HG03103 (cell line): ENCODE measurements around the gene ITGB6.

Experiments
- ATAC-seq: cut with Tn5 transposase; IDR thresholded peaks from one replicate; pipeline ENCODE4 v1.9.1; 2021; ENCODE audit warnings: low read depth; ENCODE audit not compliant: unreplicated experiment

ITGB6 gene, protein sequence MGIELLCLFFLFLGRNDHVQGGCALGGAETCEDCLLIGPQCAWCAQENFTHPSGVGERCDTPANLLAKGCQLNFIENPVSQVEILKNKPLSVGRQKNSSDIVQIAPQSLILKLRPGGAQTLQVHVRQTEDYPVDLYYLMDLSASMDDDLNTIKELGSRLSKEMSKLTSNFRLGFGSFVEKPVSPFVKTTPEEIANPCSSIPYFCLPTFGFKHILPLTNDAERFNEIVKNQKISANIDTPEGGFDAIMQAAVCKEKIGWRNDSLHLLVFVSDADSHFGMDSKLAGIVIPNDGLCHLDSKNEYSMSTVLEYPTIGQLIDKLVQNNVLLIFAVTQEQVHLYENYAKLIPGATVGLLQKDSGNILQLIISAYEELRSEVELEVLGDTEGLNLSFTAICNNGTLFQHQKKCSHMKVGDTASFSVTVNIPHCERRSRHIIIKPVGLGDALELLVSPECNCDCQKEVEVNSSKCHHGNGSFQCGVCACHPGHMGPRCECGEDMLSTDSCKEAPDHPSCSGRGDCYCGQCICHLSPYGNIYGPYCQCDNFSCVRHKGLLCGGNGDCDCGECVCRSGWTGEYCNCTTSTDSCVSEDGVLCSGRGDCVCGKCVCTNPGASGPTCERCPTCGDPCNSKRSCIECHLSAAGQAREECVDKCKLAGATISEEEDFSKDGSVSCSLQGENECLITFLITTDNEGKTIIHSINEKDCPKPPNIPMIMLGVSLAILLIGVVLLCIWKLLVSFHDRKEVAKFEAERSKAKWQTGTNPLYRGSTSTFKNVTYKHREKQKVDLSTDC

DNA sequence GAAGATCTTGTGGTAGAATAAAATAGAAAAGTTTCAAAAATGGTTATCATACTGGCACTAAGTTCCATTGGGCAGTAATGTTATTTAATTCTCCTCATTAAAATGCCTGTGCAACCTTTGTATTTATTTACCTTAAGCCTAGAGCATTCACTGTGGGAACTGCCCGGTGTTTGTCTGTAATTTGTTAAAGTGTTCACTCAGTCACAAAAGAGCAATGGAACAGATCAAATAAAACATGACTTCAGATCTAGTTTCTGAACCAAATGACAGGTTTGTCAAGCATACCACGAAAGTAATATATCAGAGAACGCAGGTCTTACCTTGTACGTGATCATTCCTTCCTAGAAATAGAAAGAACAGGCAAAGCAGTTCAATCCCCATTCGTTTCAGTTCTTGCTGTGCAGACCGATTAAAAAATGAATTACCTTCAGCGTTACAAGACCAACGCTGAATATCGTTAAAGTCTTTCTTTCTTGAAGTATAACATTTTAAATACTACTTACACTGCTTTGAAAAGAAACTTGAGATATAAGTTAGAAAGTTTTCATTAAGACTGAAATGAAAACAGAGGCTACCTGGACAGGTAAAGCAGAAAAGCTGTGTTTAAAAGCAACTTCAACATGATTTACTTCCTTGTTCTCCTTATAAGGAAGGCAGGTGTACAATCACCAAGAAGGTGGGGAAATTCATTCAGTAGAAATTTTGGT is at the start of gene ITGB6:
Gene ITGB6 (minus strand): TSS at position 590 of the 707 bp plus-strand sequence. CDS start 209 bp downstream, at position 381.
- no peak for ATAC-seq

- no peak for ATAC-seq
Measured at GRCh38 chr2:160247296-160248035, 47.4 kb upstream of the ITGB6 start.

- ATAC-seq, result no peak
Measured at GRCh38 chr2:160246356-160246755, 46.3 kb upstream of the ITGB6 start.

- no peak for ATAC-seq
Measured at GRCh38 chr2:160245614-160246155, 45.6 kb upstream of the ITGB6 start.

DNA sequence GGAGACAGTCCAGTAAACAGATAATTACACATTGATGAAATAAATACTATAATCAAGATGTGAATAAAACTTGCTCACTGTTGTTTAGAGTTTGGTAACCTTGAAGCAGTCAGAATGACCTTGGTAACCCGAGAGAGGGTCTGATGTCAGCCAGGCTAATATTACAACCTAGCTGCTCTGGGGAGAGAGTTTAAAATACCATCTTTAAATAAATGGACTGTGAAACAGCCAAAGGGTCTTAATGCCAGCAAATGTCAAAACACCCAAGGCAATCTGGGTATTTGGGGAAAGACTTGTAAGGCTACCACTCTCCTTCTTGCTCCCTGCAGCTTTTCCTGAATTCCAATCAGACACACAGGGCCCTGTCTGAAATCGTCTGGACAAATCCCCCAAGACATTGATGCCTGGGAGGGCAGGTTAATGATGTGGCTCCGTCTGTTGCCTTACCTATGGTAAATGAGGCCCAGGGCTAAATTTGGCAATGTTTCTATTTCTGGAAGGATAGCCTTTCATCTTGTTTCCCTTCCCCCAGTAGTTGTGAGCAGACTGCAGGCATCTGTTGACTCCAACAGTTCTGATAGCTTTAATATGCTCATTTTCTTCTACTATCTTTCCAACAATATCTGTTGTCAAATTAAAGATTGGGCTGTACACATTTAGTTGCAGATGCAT is 43.0 kb upstream of the ITGB6 start:
- no peak for ATAC-seq

DNA sequence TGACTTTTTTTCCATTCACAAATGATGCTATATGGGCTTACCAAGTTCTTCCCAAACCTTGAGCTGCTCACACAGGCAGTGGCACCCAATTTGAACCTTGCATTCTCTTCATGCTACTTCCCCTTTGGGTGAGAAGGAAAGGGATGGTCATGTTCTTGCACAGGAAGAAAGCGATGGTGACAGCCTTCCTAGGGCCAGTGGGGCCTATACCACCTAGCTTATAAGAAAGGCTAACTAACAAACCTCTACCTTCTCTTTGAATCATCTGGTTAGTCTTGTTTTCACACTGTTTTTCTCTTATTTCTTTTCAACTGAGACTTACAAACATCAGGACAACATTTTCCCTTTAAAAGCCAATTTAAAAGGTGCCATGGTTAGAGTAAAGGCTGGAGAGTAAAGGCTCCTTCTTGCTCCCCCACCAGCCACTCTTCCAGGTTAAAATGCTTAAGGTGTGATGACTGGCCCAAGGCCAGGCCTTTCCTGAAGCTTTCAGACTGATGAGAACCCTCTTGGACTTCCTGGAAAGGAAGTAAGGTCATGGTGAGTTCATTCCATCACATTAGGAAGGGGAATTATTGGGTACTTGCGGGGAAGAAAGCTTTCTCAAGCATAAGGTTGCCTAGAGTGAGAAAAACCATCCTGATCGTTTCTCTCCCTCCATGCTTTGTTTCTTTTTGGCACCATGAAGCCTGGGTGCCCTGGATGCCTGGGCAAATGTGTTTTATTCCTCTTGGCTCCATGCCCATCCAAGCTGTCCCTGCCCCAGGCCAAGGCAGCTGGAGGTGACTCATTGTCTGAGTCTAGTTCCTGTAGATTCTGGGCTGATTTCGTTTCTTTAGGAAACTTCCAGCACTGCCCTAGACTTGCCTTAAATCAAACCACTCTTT is 41.4 kb upstream of the ITGB6 start:
- no peak for ATAC-seq

DNA sequence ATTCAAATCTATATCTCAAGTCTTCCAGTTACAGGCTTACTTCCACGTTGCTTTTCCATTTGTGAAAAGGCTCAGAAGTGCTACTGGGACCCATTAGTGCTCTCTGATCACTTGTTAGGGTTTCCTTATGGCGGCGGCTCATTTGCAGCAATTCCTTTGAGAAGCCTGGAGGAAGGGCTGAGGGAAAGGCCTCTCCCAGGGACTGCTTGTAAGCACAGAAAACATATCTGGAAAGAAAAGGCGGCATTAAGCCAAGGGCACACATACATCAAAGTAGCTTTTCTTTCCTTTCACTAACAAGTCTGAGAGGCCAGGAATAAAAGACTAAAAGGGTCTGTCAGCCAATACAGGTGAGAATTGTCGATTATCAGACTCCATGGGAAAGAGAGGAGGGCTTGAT is 39.4 kb upstream of the ITGB6 start:
- no peak for ATAC-seq

DNA sequence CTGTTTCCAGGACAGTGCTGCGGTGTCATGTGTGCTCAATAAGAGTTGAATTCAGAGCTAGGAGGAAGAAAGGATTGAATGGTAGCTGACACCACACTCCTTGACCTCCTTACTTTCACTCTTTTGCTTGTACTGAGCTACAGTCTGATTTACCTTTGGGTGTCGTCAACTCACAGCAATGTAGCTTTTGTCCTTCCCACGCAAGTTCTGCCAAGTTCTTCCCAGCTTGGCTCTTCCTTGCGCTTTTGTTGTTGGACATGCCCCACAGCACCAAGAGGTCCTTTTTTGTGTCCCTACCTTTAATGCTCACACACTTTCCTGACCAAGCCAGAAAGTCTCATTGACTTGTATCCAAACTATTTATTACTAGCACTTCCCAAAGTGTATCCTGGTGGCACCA is 38.3 kb upstream of the ITGB6 start:
- no peak for ATAC-seq

DNA sequence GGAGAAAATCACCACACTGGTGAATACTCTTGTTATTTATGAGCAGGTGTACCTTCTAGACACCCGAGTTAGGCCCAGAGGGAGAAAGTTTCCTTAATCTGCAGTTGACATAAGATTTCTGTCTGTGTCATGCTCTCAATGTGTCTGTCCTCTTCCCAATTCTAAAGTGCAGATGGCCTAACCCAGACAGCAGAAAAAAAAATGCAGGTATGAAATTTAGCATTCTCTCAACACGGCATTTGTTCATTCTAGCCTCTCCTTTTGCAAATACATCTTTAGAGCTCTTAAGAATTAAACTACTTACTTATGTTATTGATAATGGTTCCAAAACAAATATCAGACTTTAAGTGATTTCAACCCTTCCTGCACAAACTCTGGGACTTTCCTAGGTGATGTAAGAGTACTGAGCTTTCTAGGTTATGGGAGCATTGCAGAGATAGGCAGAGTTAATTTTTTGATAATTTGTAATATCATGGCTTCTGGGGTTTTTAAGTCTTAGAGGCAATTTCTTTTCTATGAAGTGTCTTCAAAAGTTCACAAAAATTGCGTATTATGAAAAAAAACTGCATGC is 32.9 kb upstream of the ITGB6 start:
- no peak for ATAC-seq

DNA sequence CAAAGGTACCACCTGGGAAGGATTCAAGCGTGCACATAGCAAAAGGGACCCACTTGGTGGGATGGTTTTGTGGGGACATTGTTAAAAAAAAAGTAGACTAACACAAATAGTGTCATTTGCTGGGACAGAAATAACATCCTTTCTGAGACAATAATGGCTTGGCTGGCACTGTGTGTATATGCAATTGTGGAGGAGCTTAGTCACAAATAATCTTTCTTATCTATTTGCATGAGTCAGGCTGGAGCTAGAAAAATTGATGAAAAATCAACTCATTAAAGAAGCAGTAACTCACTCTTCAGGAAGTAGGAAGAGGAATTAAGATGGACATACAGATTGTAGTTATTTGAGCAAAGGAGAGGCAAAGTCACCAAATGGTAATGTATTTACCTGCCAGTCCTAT is 29.5 kb upstream of the ITGB6 start:
- ATAC-seq, result no peak

- no peak for ATAC-seq
Measured at GRCh38 chr2:160228141-160228917, 28.3 kb upstream of the ITGB6 start.

DNA sequence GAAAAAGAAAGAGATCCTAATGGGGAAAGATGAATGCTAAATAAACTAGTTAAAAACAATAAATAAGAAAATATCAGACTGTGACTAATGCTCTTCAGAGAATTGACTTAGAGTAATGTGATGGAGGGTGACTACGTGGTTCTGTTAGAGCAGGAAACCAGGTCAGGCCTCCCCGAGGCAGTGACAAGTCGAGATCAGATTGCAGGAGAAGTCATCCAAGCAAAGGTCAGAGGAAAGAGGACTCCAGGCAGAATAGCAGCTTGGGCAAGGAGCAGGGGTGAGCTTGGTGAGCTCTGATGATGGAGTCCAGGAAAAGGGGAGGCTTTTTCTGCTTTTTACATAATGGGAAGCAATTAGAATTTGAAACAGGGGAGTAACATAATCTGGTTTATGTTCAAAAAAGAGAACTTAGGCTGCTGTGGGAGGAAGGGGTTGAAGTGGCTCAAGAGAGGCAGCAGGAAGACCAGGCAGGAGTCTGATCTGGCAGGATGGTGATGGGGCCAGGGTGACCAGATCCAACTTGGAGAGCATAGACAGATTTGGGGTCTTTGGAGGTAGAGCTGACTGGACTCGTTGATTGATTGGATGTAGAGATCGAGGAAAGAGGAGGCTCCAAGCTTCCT is 27.3 kb upstream of the ITGB6 start:
- ATAC-seq, result no peak

DNA sequence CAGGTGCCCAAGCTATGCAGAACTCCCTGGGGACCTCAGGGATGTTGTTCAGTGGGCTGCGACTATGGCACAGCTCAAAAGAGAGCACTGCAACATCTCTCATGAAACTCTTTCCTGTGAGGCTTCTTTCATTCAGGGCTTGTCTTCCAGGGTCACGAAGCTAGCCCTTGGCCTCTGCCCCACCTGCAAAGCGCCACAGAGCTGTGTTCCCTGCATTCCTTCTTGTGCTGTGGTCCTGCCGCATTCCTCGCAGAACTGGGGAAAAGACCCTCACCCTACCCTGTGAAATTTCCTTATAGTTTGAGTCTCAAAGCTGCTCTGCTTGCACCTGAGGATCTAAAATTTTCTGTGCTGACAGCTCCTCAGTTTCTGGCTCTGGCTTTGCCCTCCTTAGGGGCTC is 26.3 kb upstream of the ITGB6 start:
- ATAC-seq, result no peak

DNA sequence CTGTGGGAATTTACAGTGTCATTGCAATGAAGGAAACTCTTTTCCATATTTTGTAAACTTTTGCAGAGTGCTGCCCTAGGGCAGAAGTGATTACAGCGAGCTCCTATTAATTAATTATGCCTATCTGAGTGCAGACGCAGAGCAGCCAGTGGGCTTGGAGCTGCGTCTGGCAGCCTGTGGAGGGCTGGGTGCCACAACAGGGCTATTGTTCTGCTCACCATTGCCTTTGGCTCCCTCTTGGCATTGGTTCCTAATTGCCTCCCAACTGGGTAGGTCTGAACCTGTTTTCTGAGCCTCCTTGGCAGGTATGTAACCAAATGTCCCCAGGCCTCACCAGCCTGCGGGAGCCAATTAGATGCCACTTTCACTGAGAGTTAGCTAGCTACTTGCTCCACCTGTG is 25.6 kb upstream of the ITGB6 start:
- ATAC-seq, result no peak

GRCh38 chr2:160224507-160224906 is 24.4 kb upstream of the ITGB6 start:
- ATAC-seq, result peak; percentile 23

- ATAC-seq, result peak; percentile 95
Measured at GRCh38 chr2:160224060-160224459, 24.0 kb upstream of the ITGB6 start.

DNA sequence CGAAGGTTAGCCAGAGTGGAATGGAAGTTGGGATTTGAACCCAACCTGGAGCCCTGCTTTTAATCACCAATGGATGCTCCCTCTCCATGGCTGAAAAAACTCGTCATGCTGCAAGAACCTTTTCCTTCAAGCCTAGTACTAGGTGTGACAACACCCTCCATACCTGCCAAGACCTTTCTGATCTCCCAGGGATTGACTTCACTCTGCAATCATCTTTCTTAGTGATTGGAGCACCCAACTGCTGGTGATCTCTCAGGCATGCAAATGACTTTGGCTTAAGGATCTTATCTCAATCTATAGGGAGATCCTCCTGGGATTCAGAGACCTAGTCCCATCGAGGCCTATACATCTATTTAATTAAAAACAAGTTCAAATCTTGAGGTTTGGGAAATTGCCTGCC is 23.5 kb upstream of the ITGB6 start:
- no peak for ATAC-seq
